OCI-LY7 (cell line): ENCODE data around the gene CD22.

Experiments
- CTCF ChIP-seq: fragments of 200-600 bp; sonication (generic); conservative IDR thresholded peaks from 2 replicates; pipeline ENCODE4 v1.5.1; 2014; ENCODE audit warnings: mild to moderate bottlenecking, antibody characterized with exemption, low read length, moderate library complexity, mixed read lengths
- EZH2phosphoT487 ChIP-seq: fragments of 200-600 bp; sonication (generic); IDR thresholded peaks from 2 replicates; pipeline ENCODE4 v1.6.1; 2018; ENCODE audit warnings: low read depth, borderline replicate concordance, mild to moderate bottlenecking, mixed run types, antibody characterized with exemption, low read length, moderate library complexity, mixed read lengths

- TF ChIP-seq CTCF: no peak
- TF ChIP-seq EZH2phosphoT487: no peak
Observed at GRCh38 chr19:35389192-35389861, 60.3 kb downstream of the CD22 start.
